OCI-LY3 (cell line): ENCODE data around the gene ARID3A.
A peak's percentile ranks its signal among the peaks of the same experiment; 100 is the strongest.

Experiments
- H2AFZ ChIP-seq: fragments of 200-600, 300-600 bp; shearing (Covaris generic); 2 replicates; pipeline ENCODE4 v1.6.0; 2014; ENCODE audit warnings: antibody characterized with exemption, low read depth, low read length
- H3K27ac ChIP-seq: fragments of 200-600, 300-600 bp; sonication (generic); 2 replicates; pipeline ENCODE4 v1.5.1; 2014; ENCODE audit warnings: mild to moderate bottlenecking, low read length, moderate library complexity, mixed read lengths
- H3K27me3 ChIP-seq: fragments of 200-600, 300-600 bp; sonication (generic); 2 replicates; pipeline ENCODE4 v1.6.1; 2014; ENCODE audit warnings: low read depth, low read length, mixed read lengths
- H3K36me3 ChIP-seq: fragments of 200-600, 300-600 bp; sonication (generic); replicated peaks from 2 replicates; pipeline ENCODE3; 2014; ENCODE audit warnings: low read depth, low read length, mixed read lengths
- H3K4me1 ChIP-seq: fragments of 300-600, 200-600 bp; sonication (generic); 2 replicates; pipeline ENCODE4 v1.6.1; 2014; ENCODE audit warnings: low read length, mixed read lengths
- H3K4me2 ChIP-seq: fragments of 200-600, 300-600 bp; sonication (generic); 2 replicates; pipeline ENCODE4 v1.6.1; 2014; ENCODE audit warnings: low read length, mixed read lengths
- H3K4me3 ChIP-seq: fragments of 300-600, 200-600 bp; sonication (generic); 2 replicates; pipeline ENCODE4 v1.5.1; 2014; ENCODE audit warnings: antibody characterized with exemption, mild to moderate bottlenecking, low read length, moderate library complexity
- H3K79me2 ChIP-seq: fragments of 300-600, 200-600 bp; shearing (Covaris generic); 2 replicates; pipeline ENCODE4 v1.6.1; 2014; ENCODE audit warnings: mild to moderate bottlenecking, low read length, mixed read lengths
- H3K9ac ChIP-seq: fragments of 300-600, 200-600 bp; shearing (Covaris generic); 2 replicates; pipeline ENCODE4 v1.6.0; 2014; ENCODE audit warnings: mild to moderate bottlenecking, low read length, moderate library complexity
- H3K9me3 ChIP-seq: fragments of 200-600, 300-600 bp; shearing (Covaris generic); 2 replicates; pipeline ENCODE4 v1.6.1; 2014; ENCODE audit warnings: low read length, mixed read lengths; ENCODE audit not compliant: insufficient read depth
- H4K20me1 ChIP-seq: fragments of 200-600, 300-600 bp; sonication (generic); 2 replicates; pipeline ENCODE4 v1.6.1; 2016; ENCODE audit warnings: low read length, mixed read lengths; ENCODE audit not compliant: insufficient read depth
- EZH2phosphoT487 ChIP-seq: fragments of 200-600 bp; shearing (Covaris generic); IDR thresholded peaks from 2 replicates; pipeline ENCODE4 v1.6.1; 2018; ENCODE audit warnings: antibody characterized with exemption, mixed run types, low read depth
- TF ChIP-seq, protein P1 (sequence below): fragments of 200-600, 300-600 bp; sonication (generic); IDR thresholded peaks from 2 replicates; pipeline ENCODE4 v1.5.1; 2014; ENCODE audit warnings: antibody characterized with exemption, low read length, low read depth

Gene ARID3A

DNA sequence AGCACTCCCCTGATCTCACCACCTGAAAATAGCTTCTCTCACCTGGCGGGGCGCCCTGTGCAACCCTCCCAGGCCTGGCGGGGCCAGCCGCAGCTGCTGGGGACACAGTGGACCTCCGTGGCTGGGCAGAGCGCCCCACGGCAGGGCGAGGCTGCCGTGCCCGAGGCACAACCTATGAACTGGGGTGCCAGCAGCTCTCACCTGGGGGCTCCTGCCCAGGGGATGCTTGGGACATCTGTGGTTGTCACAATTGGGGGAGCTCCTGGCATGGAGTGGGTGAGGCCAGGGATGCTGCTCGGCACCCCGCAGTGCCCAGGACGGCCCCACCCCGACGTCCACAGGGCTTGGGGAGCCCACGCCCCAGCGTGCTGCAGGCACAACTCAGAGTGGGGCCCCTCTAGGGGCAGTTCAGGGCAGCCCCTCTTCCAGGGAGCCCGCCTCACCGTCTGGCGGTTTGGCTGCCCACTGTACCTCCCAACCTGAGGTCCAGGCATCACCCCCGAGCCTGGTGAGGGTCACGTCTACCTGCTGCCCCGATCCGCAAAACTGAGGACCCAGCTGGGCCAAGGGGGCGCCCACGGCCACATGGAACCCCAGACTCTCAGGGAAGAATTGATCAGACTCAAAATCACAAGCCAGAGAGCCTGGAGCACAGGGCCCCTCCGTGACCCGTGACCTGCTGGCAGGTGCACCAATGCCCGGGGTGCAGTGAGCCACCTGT lies 89.4 kb downstream of the ARID3A start:
- Histone ChIP-seq H2AFZ (no peak overlapping the region), H3K9ac (no peak overlapping the region), H3K9me3 (no peaks in the 10 kb centered on the region), H3K27me3 (no peaks in the 10 kb centered on the region), H3K79me2 (peaks cover 74% of the 10 kb centered on the region), H3K4me2 (no peak overlapping the region), H3K36me3 (peaks cover 39% of the 10 kb centered on the region), H4K20me1 (peaks cover 69% of the 10 kb centered on the region), H3K4me1 (peaks cover 29% of the 10 kb centered on the region), H3K4me3 (no peak overlapping the region), H3K27ac (no peak overlapping the region)
- no peak for TF ChIP-seq EZH2phosphoT487
- TF ChIP-seq, protein P1, sequence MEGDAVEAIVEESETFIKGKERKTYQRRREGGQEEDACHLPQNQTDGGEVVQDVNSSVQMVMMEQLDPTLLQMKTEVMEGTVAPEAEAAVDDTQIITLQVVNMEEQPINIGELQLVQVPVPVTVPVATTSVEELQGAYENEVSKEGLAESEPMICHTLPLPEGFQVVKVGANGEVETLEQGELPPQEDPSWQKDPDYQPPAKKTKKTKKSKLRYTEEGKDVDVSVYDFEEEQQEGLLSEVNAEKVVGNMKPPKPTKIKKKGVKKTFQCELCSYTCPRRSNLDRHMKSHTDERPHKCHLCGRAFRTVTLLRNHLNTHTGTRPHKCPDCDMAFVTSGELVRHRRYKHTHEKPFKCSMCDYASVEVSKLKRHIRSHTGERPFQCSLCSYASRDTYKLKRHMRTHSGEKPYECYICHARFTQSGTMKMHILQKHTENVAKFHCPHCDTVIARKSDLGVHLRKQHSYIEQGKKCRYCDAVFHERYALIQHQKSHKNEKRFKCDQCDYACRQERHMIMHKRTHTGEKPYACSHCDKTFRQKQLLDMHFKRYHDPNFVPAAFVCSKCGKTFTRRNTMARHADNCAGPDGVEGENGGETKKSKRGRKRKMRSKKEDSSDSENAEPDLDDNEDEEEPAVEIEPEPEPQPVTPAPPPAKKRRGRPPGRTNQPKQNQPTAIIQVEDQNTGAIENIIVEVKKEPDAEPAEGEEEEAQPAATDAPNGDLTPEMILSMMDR = no peak

DNA sequence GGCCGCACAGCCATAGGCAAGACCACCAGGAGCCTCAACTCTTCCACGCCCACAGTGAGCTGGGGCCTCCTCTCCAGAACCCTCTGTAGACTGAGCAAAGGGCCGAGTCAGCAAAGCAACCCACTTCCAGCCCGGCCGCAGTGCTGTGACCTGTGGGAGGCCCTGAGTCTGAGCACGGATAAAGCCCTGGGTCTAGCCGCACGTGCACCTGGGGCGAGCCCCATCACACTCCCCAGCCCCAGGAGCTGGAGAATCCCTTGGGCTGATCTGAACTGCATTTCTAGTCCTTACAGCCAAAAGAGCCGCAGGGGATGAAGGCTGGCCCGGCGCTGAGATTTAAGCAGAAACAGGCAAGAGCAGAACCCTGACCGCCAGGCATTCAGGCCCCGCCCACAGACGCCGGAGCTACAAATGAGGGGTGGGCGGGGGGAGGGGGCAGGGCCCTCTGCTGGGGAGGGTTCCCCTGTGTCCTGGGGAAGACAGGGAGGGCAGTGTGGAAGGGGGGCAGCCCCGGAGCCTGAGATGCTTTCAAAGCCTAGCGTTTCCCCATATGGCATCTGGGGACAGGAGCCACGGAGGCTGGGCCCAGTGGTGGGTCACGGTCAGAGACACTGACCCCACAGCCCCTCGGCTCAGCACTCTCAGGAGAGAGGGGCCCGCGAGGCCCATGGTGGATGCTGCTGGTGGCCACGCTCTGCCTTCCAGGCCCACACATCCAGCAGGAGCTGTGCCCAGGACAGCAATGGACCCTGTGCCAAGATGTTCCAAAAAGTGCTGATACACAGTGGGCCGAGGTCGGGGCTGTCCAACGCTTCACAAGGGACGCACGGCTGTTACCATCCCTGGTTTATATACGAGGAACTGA lies 90.2 kb downstream of the ARID3A start:
- H3K4me3 ChIP-seq = no peak overlapping the region
- H3K27ac ChIP-seq = no peak overlapping the region
- peak overlapping the region; percentile 38; the same call in 1 of the 2 replicates for H3K4me2 ChIP-seq
- H2AFZ ChIP-seq = no peak overlapping the region
- H4K20me1 ChIP-seq = peaks cover 71% of the 10 kb centered on the region
- H3K27me3 ChIP-seq = no peaks in the 10 kb centered on the region
- H3K36me3 ChIP-seq = peaks cover 33% of the 10 kb centered on the region
- peaks cover 29% of the 10 kb centered on the region for H3K4me1 ChIP-seq
- peaks cover 82% of the 10 kb centered on the region for H3K79me2 ChIP-seq
- no peak for TF ChIP-seq EZH2phosphoT487
- H3K9me3 ChIP-seq = no peaks in the 10 kb centered on the region
- no peak overlapping the region for H3K9ac ChIP-seq

DNA sequence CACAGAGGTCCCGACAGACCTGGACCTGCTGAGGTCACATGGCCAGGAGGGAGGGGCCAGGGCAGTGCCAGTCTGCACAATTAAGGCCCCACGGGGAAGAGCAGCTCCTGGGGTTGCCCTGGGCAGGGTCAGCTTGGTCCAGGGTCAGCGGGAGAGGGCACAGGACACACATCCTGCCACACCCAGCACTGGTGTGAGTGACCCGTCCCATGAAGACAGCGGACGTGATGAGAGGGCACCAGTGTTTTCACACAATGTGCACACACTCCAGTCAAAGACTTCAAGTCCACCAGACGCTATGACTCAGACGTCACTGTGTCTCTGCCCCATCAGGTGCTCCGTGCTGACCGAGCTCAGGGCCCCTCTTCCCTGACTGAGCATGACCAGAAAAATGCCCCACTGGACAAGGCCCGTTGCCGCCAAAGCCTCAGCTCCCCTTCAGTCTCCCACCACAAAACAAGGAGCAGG lies 90.8 kb downstream of the ARID3A start:
- Histone ChIP-seq H3K27me3 (no peaks in the 10 kb centered on the region), H3K4me3 (peak overlapping the region; percentile 19; the same call in 1 of the 2 replicates), H3K4me2 (peak overlapping the region; percentile 38), H3K4me1 (peaks cover 33% of the 10 kb centered on the region), H2AFZ (no peak overlapping the region), H4K20me1 (peaks cover 71% of the 10 kb centered on the region), H3K9me3 (no peaks in the 10 kb centered on the region), H3K27ac (0 out of 2 replicates have a peak overlapping the region, but pooled peaks have one; percentile 7), H3K36me3 (peaks cover 30% of the 10 kb centered on the region), H3K9ac (no peak overlapping the region), H3K79me2 (peaks cover 82% of the 10 kb centered on the region)
- TF ChIP-seq, protein P1 = no peak
- TF ChIP-seq EZH2phosphoT487 = no peak

DNA sequence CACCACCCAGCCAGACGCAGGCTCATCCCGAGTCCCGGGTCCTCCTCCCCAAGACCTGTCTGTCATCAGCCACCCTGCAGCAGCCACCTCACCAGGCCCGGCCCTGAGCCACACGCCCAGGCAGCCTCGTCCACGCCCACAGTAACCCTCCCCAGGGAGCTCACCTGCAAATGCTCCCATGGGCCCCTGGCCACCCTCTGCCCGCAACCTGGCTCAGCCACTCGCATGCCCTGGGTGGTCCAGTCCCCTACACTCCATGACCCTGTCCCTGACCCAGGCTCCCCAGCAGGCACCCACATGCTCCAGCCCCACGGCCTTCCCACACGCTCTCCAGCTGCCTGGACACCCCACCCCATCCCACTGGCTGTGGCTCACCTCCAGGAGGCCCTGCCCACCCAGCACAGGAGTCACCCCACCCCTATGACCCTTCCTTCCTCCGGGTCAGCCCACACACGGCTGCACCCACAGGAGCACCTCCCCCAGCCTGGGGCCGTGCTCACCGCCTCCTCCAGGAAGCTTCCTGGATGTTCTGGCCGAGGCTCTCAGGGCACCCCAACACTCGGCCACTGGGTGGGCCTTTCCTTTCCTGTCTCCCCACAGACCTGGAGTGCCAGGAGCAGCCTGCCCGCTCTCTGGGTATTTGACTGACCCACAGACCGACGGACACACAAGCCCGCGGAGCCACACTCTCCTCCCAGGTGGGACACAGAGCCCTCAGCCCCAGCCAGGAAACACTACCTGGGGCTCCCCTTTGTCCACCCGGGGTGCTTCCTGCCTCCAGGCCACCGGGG lies 91.5 kb downstream of the ARID3A start:
- peak overlapping the region; percentile 19; the same call in 1 of the 2 replicates for H3K4me3 ChIP-seq
- H3K9ac ChIP-seq = peak overlapping the region; percentile 5; the same call in 1 of the 2 replicates
- peaks cover 71% of the 10 kb centered on the region for H4K20me1 ChIP-seq
- peaks cover 82% of the 10 kb centered on the region for H3K79me2 ChIP-seq
- no peaks in the 10 kb centered on the region for H3K9me3 ChIP-seq
- H3K4me2 ChIP-seq = peak overlapping the region; percentile 38
- H3K27me3 ChIP-seq = no peaks in the 10 kb centered on the region
- TF ChIP-seq, protein P1 = no peak
- TF ChIP-seq EZH2phosphoT487 = no peak
- H2AFZ ChIP-seq = no peak overlapping the region
- peaks cover 24% of the 10 kb centered on the region for H3K36me3 ChIP-seq
- H3K27ac ChIP-seq = 0 out of 2 replicates have a peak overlapping the region, but pooled peaks have one; percentile 7
- peaks cover 37% of the 10 kb centered on the region for H3K4me1 ChIP-seq
